Body of pancreas (tissue), 4 donors: ENCODE data around the gene OSBPL5. TPM values are rescaled to one million over a fixed set of nuclear protein-coding genes. Genes with fewer than 3 reads are reported as not detected.
A peak's percentile ranks its signal among the peaks of the same experiment; 100 is the strongest.

Experiments used
- ATAC-seq: fragments of 150-250 bp; one replicate; pipeline ENCODE4 v1.9.1; 2016
- DNase-seq, 4 donors: peaks; one replicate each; pipeline ENCODE4 v3.0.0-alpha.2; 2019
- H3K27ac ChIP-seq, 4 donors: fragments of 200-600 bp; sonication (generic); 1 replicate in 3 of 4; 2 replicates in 1 of 4; pipeline versions ENCODE4 v1.5.1 to v1.6.1; 2016 to 2019; ENCODE audit warnings: mild to moderate bottlenecking in 1 of 4, mixed read lengths in 1 of 4, moderate library complexity in 1 of 4
- H3K27me3 ChIP-seq, 2 donors: fragments of 200-600 bp; sonication (generic); one replicate each; pipeline ENCODE4 v1.6.0; 2016; ENCODE audit warnings: mild to moderate bottlenecking in 1 of 2
- H3K36me3 ChIP-seq, 2 donors: fragments of 200-600 bp; sonication (generic); replicated peaks in 1 of 2; 2 replicates each; pipeline ENCODE4 v1.5.1; 2016; ENCODE audit warnings: low read depth in 2 of 2; ENCODE audit not compliant: insufficient read depth in 1 of 2
- H3K4me1 ChIP-seq: fragments of 200-600 bp; sonication (generic); one replicate; pipeline ENCODE4 v1.6.0; 2016
- H3K4me3 ChIP-seq, 2 donors: fragments of 200-600 bp; sonication (generic); 1 replicate in 1 of 2; 2 replicates in 1 of 2; pipeline ENCODE4 v1.5.1; 2016 to 2019
- H3K9me3 ChIP-seq, 3 donors: fragments of 200-600 bp; sonication (generic); 1 replicate in 2 of 3; 2 replicates in 1 of 3; pipeline ENCODE4 v1.5.1; 2016
- POLR2A ChIP-seq, 3 donors: fragments of 450-650 bp; IDR thresholded peaks; one replicate each; pipeline ENCODE4 v1.6.1; 2016; ENCODE audit warnings: antibody characterized with exemption in 3 of 3, mild to moderate bottlenecking in 2 of 3
- WGBS, 2 donors: methylation state at CpG; one replicate each; pipeline ENCODE4 v1.1.5; 2017; 5-methylcytosine and 5-hydroxymethylcytosine counted together
- intact Hi-C: fragments of 100-400 bp; cut with DNase I; formaldehyde crosslinking; loops from one replicate; pipeline ENCODE4 v1.15.1; 2023
- total RNA-seq, 2 donors: library from RNA; depleted of rRNA; stranded (reverse); fragments of >200 nt; gene quantifications; one replicate each; pipeline ENCODE4 v1.1.0, GENCODE V29; 2016
- TF ChIP-seq, protein P1 (sequence below), 7 experiments: fragments of 450-650 bp in 4 of 7; fragments of 200-600 bp in 3 of 7; sonication (generic) in 3 of 7; IDR thresholded peaks; one replicate each; pipeline ENCODE4 v1.5.1; 2016 to 2019; ENCODE audit warnings: antibody characterized with exemption in 7 of 7

The OSBPL5 gene
- total RNA-seq, 2 donors from 2014 or later, result 22.3 to 62.0 TPM

DNA sequence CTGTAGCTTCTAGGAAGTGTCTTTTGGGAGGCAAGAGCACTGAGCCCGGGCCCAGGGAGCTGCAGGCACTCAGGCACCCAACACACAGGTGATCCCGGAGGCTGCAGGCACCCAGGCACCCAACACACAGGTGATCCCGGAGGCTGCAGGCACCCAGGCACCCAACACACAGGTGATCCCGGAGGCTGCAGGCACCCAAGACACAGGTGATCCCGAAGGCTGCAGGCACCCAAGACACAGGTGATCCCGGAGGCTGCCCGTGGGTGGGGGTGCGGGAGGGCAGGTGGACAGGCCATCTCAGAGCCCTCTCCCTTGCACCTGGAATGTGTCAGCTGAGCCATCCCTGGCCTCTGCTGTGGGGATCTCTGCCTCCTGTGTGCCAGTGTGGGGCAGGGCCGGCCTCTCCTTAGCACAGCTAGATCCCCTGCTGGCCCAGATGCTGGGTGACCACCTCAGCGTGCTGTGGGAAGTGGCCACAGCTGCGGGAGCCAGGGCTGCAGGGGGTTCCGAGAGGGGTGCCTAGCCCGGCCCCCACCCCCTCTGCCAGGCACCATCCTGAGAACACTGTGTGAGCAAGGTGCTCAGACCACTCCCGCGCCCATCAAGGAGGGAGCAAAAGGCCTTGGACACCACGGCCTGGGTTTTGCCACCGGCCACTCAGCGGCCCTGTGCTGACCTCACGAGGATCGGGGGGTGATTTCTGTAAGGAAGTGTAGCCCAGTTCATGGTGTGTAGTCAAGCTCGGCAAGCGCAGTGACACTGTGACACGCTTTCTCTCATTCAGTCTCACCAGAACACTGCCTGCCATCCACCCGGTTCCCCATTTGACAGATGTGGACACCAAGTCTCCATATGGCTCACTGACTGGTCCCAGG, 39.3 kb upstream of the OSBPL5 start:
- Histone ChIP-seq H3K27me3 (peaks cover 0 to 13% of the 10 kb centered on the region in 2 donors), H3K4me1 (peaks cover 9% of the 10 kb centered on the region), H3K36me3 (no peaks in the 10 kb centered on the region), H3K4me3 (no peak overlapping the region), H3K9me3 (no peaks in the 10 kb centered on the region), H3K27ac (no peak overlapping the region)
- ATAC-seq, result no peak
- TF ChIP-seq POLR2A (IDR thresholded peaks at IDR 0.05), result no peak
- TF ChIP-seq, protein P1, sequence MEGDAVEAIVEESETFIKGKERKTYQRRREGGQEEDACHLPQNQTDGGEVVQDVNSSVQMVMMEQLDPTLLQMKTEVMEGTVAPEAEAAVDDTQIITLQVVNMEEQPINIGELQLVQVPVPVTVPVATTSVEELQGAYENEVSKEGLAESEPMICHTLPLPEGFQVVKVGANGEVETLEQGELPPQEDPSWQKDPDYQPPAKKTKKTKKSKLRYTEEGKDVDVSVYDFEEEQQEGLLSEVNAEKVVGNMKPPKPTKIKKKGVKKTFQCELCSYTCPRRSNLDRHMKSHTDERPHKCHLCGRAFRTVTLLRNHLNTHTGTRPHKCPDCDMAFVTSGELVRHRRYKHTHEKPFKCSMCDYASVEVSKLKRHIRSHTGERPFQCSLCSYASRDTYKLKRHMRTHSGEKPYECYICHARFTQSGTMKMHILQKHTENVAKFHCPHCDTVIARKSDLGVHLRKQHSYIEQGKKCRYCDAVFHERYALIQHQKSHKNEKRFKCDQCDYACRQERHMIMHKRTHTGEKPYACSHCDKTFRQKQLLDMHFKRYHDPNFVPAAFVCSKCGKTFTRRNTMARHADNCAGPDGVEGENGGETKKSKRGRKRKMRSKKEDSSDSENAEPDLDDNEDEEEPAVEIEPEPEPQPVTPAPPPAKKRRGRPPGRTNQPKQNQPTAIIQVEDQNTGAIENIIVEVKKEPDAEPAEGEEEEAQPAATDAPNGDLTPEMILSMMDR (IDR thresholded peaks at IDR 0.05), result no peak
- 63 to 76% methylated on average over 6 to 21 of the region's 24 CpGs for WGBS, 2 donors
- peak in 1 of 4 donors; percentile 2 for DNase-seq
- intact Hi-C loops, result no loop called here

DNA sequence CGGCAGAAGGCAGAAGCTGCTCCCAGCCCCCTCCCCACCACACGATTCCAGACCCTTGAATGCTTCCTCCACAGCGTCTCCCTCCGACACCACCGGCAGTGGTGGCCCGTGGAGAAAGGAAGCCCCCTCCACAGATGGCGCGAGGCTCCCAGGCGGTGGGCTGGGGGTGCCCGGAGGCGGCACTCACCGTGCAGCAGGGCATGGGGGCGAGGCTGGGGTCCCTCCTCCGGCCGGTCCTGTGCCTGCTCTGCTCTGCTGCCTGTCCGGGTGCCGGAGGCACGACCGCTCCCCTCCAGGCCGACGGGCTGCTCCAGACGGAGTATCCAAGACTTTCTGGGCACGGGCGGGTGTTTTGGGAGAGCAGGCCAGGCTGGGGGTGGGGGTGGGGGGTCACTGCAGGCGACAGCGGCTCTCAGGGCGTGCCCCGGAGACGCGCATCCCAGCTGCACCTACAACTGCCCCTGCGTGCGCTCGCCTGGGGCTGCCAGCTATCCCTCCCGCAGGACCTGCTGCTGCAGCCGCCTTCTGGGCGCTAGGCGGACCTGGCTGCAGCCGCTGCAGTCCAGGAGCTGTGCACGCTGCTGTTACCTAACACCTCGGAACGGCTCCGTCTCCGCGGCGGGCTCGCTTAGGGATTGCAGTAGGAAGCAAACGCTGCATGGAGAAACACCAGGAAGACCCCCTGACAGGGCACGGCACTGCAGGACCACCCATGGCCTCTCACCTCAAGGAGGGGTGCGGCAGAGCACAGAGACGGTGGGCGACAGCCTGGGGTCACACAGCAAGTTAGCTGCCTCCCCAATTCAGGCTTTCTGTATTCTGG, 38.3 kb upstream of the OSBPL5 start:
- peaks cover 0 to 13% of the 10 kb centered on the region in 2 donors for H3K27me3 ChIP-seq
- peak in 3 of 4 donors; percentile 18 to 45 (median 42) for DNase-seq

DNA sequence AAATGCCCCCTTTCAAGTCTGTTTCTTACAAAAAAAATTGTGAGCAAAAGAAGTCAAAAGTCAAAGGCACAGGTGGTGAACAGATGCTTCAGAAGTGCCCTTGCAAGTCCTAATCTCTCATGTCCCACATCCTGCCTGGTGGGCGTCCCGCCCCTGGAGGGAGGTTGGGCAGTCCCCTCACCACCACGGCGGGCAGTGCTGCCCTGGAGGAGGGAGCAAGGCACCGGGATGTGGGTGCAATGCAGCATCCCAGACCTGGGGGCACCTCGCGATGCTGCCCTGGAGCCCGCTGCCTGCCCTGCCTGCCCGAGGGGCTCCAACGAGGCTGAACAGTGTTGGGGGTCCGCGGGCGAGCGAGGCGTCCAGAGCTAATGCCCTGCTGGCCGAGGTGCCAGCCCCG, 37.6 kb upstream of the OSBPL5 start:
- Histone ChIP-seq H3K4me1 (peaks cover 9% of the 10 kb centered on the region), H3K9me3 (no peaks in the 10 kb centered on the region), H3K27me3 (peaks cover 0 to 13% of the 10 kb centered on the region in 2 donors), H3K4me3 (no peak overlapping the region), H3K27ac (no peak overlapping the region), H3K36me3 (no peaks in the 10 kb centered on the region)
- DNase-seq (peak in 1 of 4 donors; percentile 1), ATAC-seq (no peak)
- intact Hi-C loops, result no loop called here
- 10 to 15% methylated on average over 12 to 16 of the region's 17 CpGs for WGBS, 2 donors
- TF ChIP-seq, protein P1 (IDR thresholded peaks at IDR 0.05), result no peak
- TF ChIP-seq POLR2A (IDR thresholded peaks at IDR 0.05), result no peak

More for the DNA sequence above, 38.3 kb upstream of the OSBPL5 start:
- WGBS, 2 donors, result 6% methylated on average over 48 of the region's 51 CpGs; no CpG with 5 or more reads in 1 of the 2 donors
- Histone ChIP-seq H3K27ac (no peak overlapping the region), H3K4me3 (no peak overlapping the region), H3K4me1 (peaks cover 9% of the 10 kb centered on the region), H3K36me3 (no peaks in the 10 kb centered on the region), H3K9me3 (no peaks in the 10 kb centered on the region)
- intact Hi-C loops, result no loop called here
- no peak for TF ChIP-seq POLR2A (IDR thresholded peaks at IDR 0.05)
- TF ChIP-seq, protein P1 (IDR thresholded peaks at IDR 0.05), result peak in 1 of 7 experiments; percentile 23
- ATAC-seq, result peak; percentile 54

DNA sequence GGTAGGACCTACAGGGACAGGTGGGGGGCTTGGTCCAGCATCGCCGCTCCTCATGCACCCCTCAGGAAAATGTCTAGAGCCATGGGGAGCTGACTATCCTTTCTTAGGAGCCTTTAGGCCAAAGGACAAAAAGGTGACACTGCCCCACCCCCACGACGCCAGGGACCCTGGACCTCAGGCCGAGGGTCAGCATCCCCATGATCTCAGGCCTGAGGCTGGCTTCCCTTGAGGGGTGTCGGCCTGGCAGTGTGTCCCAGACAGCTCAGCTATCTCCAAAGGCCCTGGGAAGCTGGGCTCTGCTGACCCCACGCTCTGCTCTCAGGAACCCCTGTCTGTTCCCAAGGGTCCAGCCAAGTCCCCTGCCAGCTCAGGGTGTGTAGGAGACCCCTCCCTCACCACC, 37.2 kb upstream of the OSBPL5 start:
- H3K9me3 ChIP-seq, result no peaks in the 10 kb centered on the region
- ATAC-seq, result no peak
- TF ChIP-seq, protein P1 (IDR thresholded peaks at IDR 0.05), result no peak
- TF ChIP-seq POLR2A (IDR thresholded peaks at IDR 0.05), result no peak
- peak in 1 of 4 donors; percentile 3 for DNase-seq
- intact Hi-C loops, result no loop called here
- H3K27ac ChIP-seq, result no peak overlapping the region
- no peak overlapping the region for H3K4me3 ChIP-seq
- 60% methylated on average over 7 of the region's 7 CpGs; no CpG with 5 or more reads in 1 of the 2 donors for WGBS, 2 donors
- no peaks in the 10 kb centered on the region for H3K36me3 ChIP-seq
- H3K4me1 ChIP-seq, result peaks cover 9% of the 10 kb centered on the region
- H3K27me3 ChIP-seq, result peaks cover 0 to 13% of the 10 kb centered on the region in 2 donors
